SK-N-SH (cell line): ENCODE measurements around the gene PI4K2B. TPM values are rescaled to one million over a fixed set of nuclear protein-coding genes. Genes with fewer than 3 reads are reported as not detected.

Source experiments
- CTCF ChIA-PET: fragments of 300-600, 350-600 bp; formaldehyde crosslinking; extraction: SDS; loops from one replicate; lab custom pipeline; 2021; lab: Yijun Ruan, JAX
- POLR2A ChIA-PET: fragments of 350-600 bp; sonication (Branson Sonifier 250); formaldehyde crosslinking; extraction: SDS; loops from one replicate; lab custom pipeline; 2020; ENCODE audit warnings: antibody characterized with exemption, inconsistent platforms; lab: Yijun Ruan, JAX
- DNase-seq: peaks from one replicate; pipeline ENCODE4 v3.0.0; 2012
- H2AFZ ChIP-seq: fragments of 200-600 bp; sonication (generic); 2 replicates; pipeline ENCODE4 v1.8.1; 2016; ENCODE audit warnings: antibody characterized with exemption, mild to moderate bottlenecking, low read depth
- H3F3A ChIP-seq: fragments of 200-600 bp; sonication (generic); replicated peaks from 2 replicates; pipeline ENCODE3; 2016; ENCODE audit warnings: antibody characterized with exemption, mild to moderate bottlenecking; ENCODE audit not compliant: insufficient read depth
- H3K27ac ChIP-seq, 2 experiments: fragments of 200-500 bp in 1 of 2; fragments of 200-600 bp in 1 of 2; sonication (Bioruptor generic) in 1 of 2; sonication (generic), shearing (Covaris generic) in 1 of 2; 2 replicates each; pipeline versions ENCODE4 v1.5.1 to v1.6.1; 2014 to 2016; ENCODE audit warnings: low read depth in 2 of 2, inconsistent platforms in 1 of 2, low read length in 1 of 2, mild to moderate bottlenecking in 1 of 2, mixed read lengths in 1 of 2
- H3K27me3 ChIP-seq: fragments of 200-600 bp; sonication (generic), shearing (Covaris generic); 2 replicates; pipeline ENCODE4 v1.6.1; 2016; ENCODE audit warnings: mixed run types; ENCODE audit not compliant: insufficient read depth
- H3K36me3 ChIP-seq, 2 experiments: fragments of 200-500 bp in 1 of 2; fragments of 200-600 bp in 1 of 2; sonication (Bioruptor generic) in 1 of 2; sonication (generic) in 1 of 2; replicated peaks in 1 of 2; 2 replicates each; pipeline versions ENCODE3 to v1.5.1; 2014 to 2016; ENCODE audit warnings: low read length in 1 of 2, mild to moderate bottlenecking in 1 of 2; ENCODE audit not compliant: insufficient read depth in 2 of 2, control insufficient read depth in 1 of 2
- H3K4me1 ChIP-seq, 2 experiments: fragments of 200-500 bp in 1 of 2; fragments of 200-600 bp in 1 of 2; sonication (Bioruptor generic) in 1 of 2; sonication (generic), shearing (Covaris generic) in 1 of 2; 2 replicates each; pipeline versions ENCODE4 v1.5.1 to v1.6.1; 2014 to 2016; ENCODE audit warnings: low read depth in 1 of 2, low read length in 1 of 2, mixed run types in 1 of 2; ENCODE audit not compliant: insufficient read depth in 2 of 2, control insufficient read depth in 1 of 2
- H3K4me2 ChIP-seq: fragments of 200-600 bp; sonication (generic), shearing (Covaris generic); 2 replicates; pipeline ENCODE4 v1.6.1; 2017; ENCODE audit warnings: mixed run types
- H3K4me3 ChIP-seq, 2 experiments: fragments of 200-500 bp in 1 of 2; fragments of 200-600 bp in 1 of 2; sonication (Bioruptor generic) in 1 of 2; sonication (generic), shearing (Covaris generic) in 1 of 2; 2 replicates each; pipeline versions ENCODE4 v1.5.1 to v1.8.1; 2014 to 2016; ENCODE audit warnings: low read depth in 2 of 2, inconsistent platforms in 1 of 2, low read length in 1 of 2, mild to moderate bottlenecking in 1 of 2, mixed read lengths in 1 of 2, moderate library complexity in 1 of 2
- H3K79me2 ChIP-seq: fragments of 200-600 bp; sonication (generic); 2 replicates; pipeline ENCODE4 v1.8.1; 2017; ENCODE audit warnings: mild to moderate bottlenecking; ENCODE audit not compliant: insufficient read depth
- H3K9ac ChIP-seq: fragments of 200-600 bp; sonication (generic); 2 replicates; pipeline ENCODE4 v1.6.1; 2017; ENCODE audit warnings: mixed run types
- H3K9me2 ChIP-seq: fragments of 200-600 bp; sonication (generic); 2 replicates; pipeline ENCODE4 v1.6.1; 2017; ENCODE audit warnings: mixed run types
- H3K9me3 ChIP-seq: fragments of 200-600 bp; sonication (generic); 2 replicates; pipeline ENCODE4 v1.6.1; 2017; ENCODE audit warnings: mixed run types, mild to moderate bottlenecking, moderate library complexity
- H4K20me1 ChIP-seq: fragments of 200-600 bp; sonication (generic); 2 replicates; pipeline ENCODE4 v1.6.1; 2017; ENCODE audit warnings: mild to moderate bottlenecking, mixed run types; ENCODE audit not compliant: insufficient read depth
- CTCF ChIP-seq: fragments of 200-600 bp; sonication (generic); IDR thresholded peaks from 2 replicates; pipeline ENCODE4 v1.6.1; 2017; ENCODE audit warnings: antibody characterized with exemption, mild to moderate bottlenecking, moderate library complexity
- EP300 ChIP-seq, 2 experiments: IDR thresholded peaks; 2 replicates each; pipeline versions ENCODE4 v1.4.0 to v1.6.1; 2012; ENCODE audit warnings: borderline replicate concordance in 1 of 2, low read depth in 1 of 2, low read length in 1 of 2
- EZH2phosphoT487 ChIP-seq: fragments of 200-600 bp; sonication (generic); IDR thresholded peaks from 2 replicates; pipeline ENCODE4 v1.6.1; 2017; ENCODE audit warnings: low read depth, mixed run types, mild to moderate bottlenecking, antibody characterized with exemption, moderate library complexity, borderline replicate concordance
- FOSL2 ChIP-seq: IDR thresholded peaks from 2 replicates; pipeline ENCODE4 v1.4.0; 2012; ENCODE audit warnings: low read depth, mild to moderate bottlenecking, moderate library complexity, borderline replicate concordance
- MAX ChIP-seq: IDR thresholded peaks from 2 replicates; pipeline ENCODE4 v1.4.0; 2012; ENCODE audit warnings: low read depth
- MEF2A ChIP-seq: IDR thresholded peaks from 2 replicates; pipeline ENCODE4 v1.4.0; 2012; ENCODE audit warnings: low read depth, borderline replicate concordance
- NFIC ChIP-seq: IDR thresholded peaks from 2 replicates; pipeline ENCODE4 v1.4.0; 2012; ENCODE audit warnings: borderline replicate concordance
- NRF1 ChIP-seq: IDR thresholded peaks from 2 replicates; pipeline ENCODE4 v1.6.1; 2012; ENCODE audit warnings: low read depth, mild to moderate bottlenecking, low read length
- RCOR1 ChIP-seq: fragments of 150-350 bp; IDR thresholded peaks from 2 replicates; pipeline ENCODE4 v1.6.1; 2017; ENCODE audit warnings: antibody characterized with exemption, low read length
- REST ChIP-seq: IDR thresholded peaks from 2 replicates; pipeline ENCODE4 v1.6.1; 2012; ENCODE audit warnings: mild to moderate bottlenecking, low read depth, low read length, moderate library complexity
- RFX5 ChIP-seq: IDR thresholded peaks from 2 replicates; pipeline ENCODE4 v1.6.1; 2012; ENCODE audit warnings: mild to moderate bottlenecking, improper control_type of control experiment, low read length
- SIN3A ChIP-seq: IDR thresholded peaks from 2 replicates; pipeline ENCODE4 v1.6.1; 2012; ENCODE audit warnings: low read depth, mild to moderate bottlenecking, low read length, moderate library complexity, borderline replicate concordance
- SMC3 ChIP-seq: IDR thresholded peaks from 2 replicates; pipeline ENCODE4 v1.6.1; 2012; ENCODE audit warnings: low read depth, low read length, improper control_type of control experiment
- USF2 ChIP-seq: fragments of 150-350 bp; IDR thresholded peaks from 2 replicates; pipeline ENCODE4 v1.6.1; 2017; ENCODE audit warnings: antibody characterized with exemption, low read length, low read depth, borderline replicate concordance
- WGBS: methylation state at CpG from one replicate; pipeline ENCODE4 v1.1.6; 2017; ENCODE audit warnings: low lambda C conversion rate; 5-methylcytosine and 5-hydroxymethylcytosine counted together
- polyA plus RNA-seq, 3 experiments: library from polyadenylated mRNA; depleted of rRNA; stranded (reverse); fragments of >200 nt; gene quantifications; 2 replicates each; pipeline ENCODE4 v1.2.3, GENCODE V29; 2012

The PI4K2B gene
- polyA plus RNA-seq, 1 of the 3 experiments (the other 2 are of a cell fraction) = 3.1 TPM

DNA sequence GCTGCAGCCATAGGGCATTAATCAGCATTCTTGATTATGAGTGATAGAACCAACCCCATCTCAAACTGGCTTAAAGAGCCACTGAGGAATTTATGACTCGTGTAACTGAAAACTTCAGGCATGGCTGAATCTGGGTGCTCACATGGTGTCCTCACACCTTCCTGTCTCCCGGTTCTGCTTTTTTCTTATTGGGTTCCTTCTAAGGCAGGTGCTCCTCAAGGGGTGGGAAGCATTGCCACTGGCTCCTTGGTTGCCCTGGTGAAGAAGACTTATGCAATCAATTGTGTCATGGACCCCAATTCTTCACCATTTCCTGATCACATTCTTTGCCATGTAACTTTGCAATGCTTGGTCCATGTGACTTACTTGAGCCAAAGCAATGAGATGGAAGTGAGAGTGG is 74.5 kb downstream of the PI4K2B start:
- H3K27ac ChIP-seq = no peak overlapping the region; a peak in 1 of 4 replicates
- no peak for DNase-seq
- H3K79me2 ChIP-seq = no peaks in the 10 kb centered on the region
- 0 out of 2 replicates have a peak overlapping the region, but pooled peaks have one; percentile 30 for H3K4me2 ChIP-seq
- no peaks in the 10 kb centered on the region for H3K9me2 ChIP-seq
- no peaks in the 10 kb centered on the region for H3K27me3 ChIP-seq
- ChIA-PET POLR2A (no interaction called here), CTCF (no interaction called here)
- peak overlapping the region; percentile 63; the same call in 1 of the 2 replicates for H2AFZ ChIP-seq
- H3K4me1 ChIP-seq = no peaks in the 10 kb centered on the region
- no peak overlapping the region for H3K9ac ChIP-seq
- no peak overlapping the region for H3K4me3 ChIP-seq
- TF ChIP-seq MAX = peak; percentile 12; the same call in 1 of the 2 replicates
- no peak for TF ChIP-seq SMC3
- TF ChIP-seq EZH2phosphoT487 = no peak
- H3F3A ChIP-seq = peaks cover 9% of the 10 kb centered on the region
- H3K9me3 ChIP-seq = no peaks in the 10 kb centered on the region
- no peaks in the 10 kb centered on the region for H4K20me1 ChIP-seq
- 67% methylated on average over 2 of the region's 2 CpGs for WGBS
- no peaks in the 10 kb centered on the region for H3K36me3 ChIP-seq

GRCh38 chr4:25308761-25309160 is 74.9 kb downstream of the PI4K2B start:
- Histone ChIP-seq H3K36me3 (no peaks in the 10 kb centered on the region), H3K4me2 (0 out of 2 replicates have a peak overlapping the region, but pooled peaks have one; percentile 30), H3K27ac (no peak overlapping the region; a peak in 1 of 4 replicates), H4K20me1 (no peaks in the 10 kb centered on the region), H3K79me2 (no peaks in the 10 kb centered on the region), H3K9me2 (no peaks in the 10 kb centered on the region), H3K4me1 (peaks cover 0 to 3% of the 10 kb centered on the region in 2 experiments; a peak in 1 of 4 replicates), H3K4me3 (no peak overlapping the region), H2AFZ (peak overlapping the region; percentile 63; the same call in 1 of the 2 replicates), H3K9me3 (no peaks in the 10 kb centered on the region), H3K27me3 (no peaks in the 10 kb centered on the region), H3K9ac (no peak overlapping the region), H3F3A (peaks cover 13% of the 10 kb centered on the region)
- no peak for DNase-seq
- TF ChIP-seq SIN3A = no peak
- TF ChIP-seq NFIC = no peak
- TF ChIP-seq RCOR1 = no peak
- peak; percentile 54 for TF ChIP-seq FOSL2
- no peak for TF ChIP-seq REST
- no peak for TF ChIP-seq EP300 (IDR thresholded peaks at IDR 0.05; ENCODE audit: borderline replicate concordance in 1 of 2, low read depth in 1 of 2, low read length in 1 of 2)
- TF ChIP-seq RFX5 = no peak
- 0 out of 2 replicates have a peak, but pooled peaks have one; percentile 24 for TF ChIP-seq MEF2A
- TF ChIP-seq CTCF = no peak
- TF ChIP-seq USF2 = no peak
- no peak for TF ChIP-seq NRF1
- 57% methylated on average over 7 of the region's 7 CpGs for WGBS
- ChIA-PET POLR2A (no interaction called here), CTCF (no interaction called here)
